ENCODE data around the gene SLC22A17.

Gene SLC22A17

GRCh38 chr14:23360496-23360895, 7.8 kb upstream of the SLC22A17 start:
- no peaks in the 10 kb centered on the region for H3K9me3 Mint-ChIP-seq
- H3K4me3 Mint-ChIP-seq, result no peak overlapping the region
- H3K27ac Mint-ChIP-seq, result no peak overlapping the region
- H3K4me1 Mint-ChIP-seq, result peaks cover 2% of the 10 kb centered on the region
- DNase-seq (no peak), ATAC-seq (no peak)
- H3K36me3 Mint-ChIP-seq (ENCODE audit: low read depth), result no peaks in the 10 kb centered on the region
- H3K27me3 Mint-ChIP-seq, result peaks cover 13% of the 10 kb centered on the region

- H3K27ac Mint-ChIP-seq, result no peak overlapping the region
- peaks cover under 1% of the 10 kb centered on the region for H3K4me1 Mint-ChIP-seq
- DNase-seq, result no peak
- no peak for ATAC-seq
- H3K4me3 Mint-ChIP-seq, result no peak overlapping the region
- no peaks in the 10 kb centered on the region for H3K36me3 Mint-ChIP-seq (ENCODE audit: low read depth)
- no peaks in the 10 kb centered on the region for H3K9me3 Mint-ChIP-seq
- H3K27me3 Mint-ChIP-seq, result peaks cover 12% of the 10 kb centered on the region
Measured at GRCh38 chr14:23359722-23360447, 7.2 kb upstream of the SLC22A17 start.

- ATAC-seq (no peak), DNase-seq (no peak)
- Mint-ChIP-seq H3K9me3 (no peaks in the 10 kb centered on the region), H3K4me1 (no peaks in the 10 kb centered on the region), H3K36me3 (ENCODE audit: low read depth) (no peaks in the 10 kb centered on the region), H3K27ac (no peak overlapping the region), H3K27me3 (peaks cover 5% of the 10 kb centered on the region), H3K4me3 (no peak overlapping the region)
Measured at GRCh38 chr14:23359167-23359626, 6.5 kb upstream of the SLC22A17 start.

GRCh38 chr14:23358553-23359166, 6.0 kb upstream of the SLC22A17 start:
- Mint-ChIP-seq H3K9me3 (no peaks in the 10 kb centered on the region), H3K27ac (no peak overlapping the region), H3K36me3 (ENCODE audit: low read depth) (no peaks in the 10 kb centered on the region), H3K4me1 (no peaks in the 10 kb centered on the region), H3K4me3 (no peak overlapping the region), H3K27me3 (peaks cover 6% of the 10 kb centered on the region)
- ATAC-seq (no peak), DNase-seq (no peak)

GRCh38 chr14:23358042-23358441, 5.4 kb upstream of the SLC22A17 start:
- DNase-seq (no peak), ATAC-seq (no peak)
- Mint-ChIP-seq H3K27me3 (peaks cover 11% of the 10 kb centered on the region), H3K4me1 (peaks cover 4% of the 10 kb centered on the region), H3K4me3 (no peak overlapping the region), H3K36me3 (ENCODE audit: low read depth) (no peaks in the 10 kb centered on the region), H3K27ac (no peak overlapping the region), H3K9me3 (no peaks in the 10 kb centered on the region)

GRCh38 chr14:23357261-23357660, 4.6 kb upstream of the SLC22A17 start:
- Mint-ChIP-seq H3K27me3 (peaks cover 13% of the 10 kb centered on the region), H3K36me3 (ENCODE audit: low read depth) (no peaks in the 10 kb centered on the region), H3K4me3 (no peak overlapping the region), H3K27ac (no peak overlapping the region), H3K9me3 (no peaks in the 10 kb centered on the region), H3K4me1 (peaks cover 8% of the 10 kb centered on the region)
- DNase-seq, result no peak
- no peak for ATAC-seq

- DNase-seq (no peak), ATAC-seq (no peak)
- peaks cover 13% of the 10 kb centered on the region for H3K27me3 Mint-ChIP-seq
- H3K9me3 Mint-ChIP-seq, result no peaks in the 10 kb centered on the region
- peaks cover 8% of the 10 kb centered on the region for H3K4me1 Mint-ChIP-seq
- no peak overlapping the region for H3K4me3 Mint-ChIP-seq
- no peak overlapping the region for H3K27ac Mint-ChIP-seq
- no peaks in the 10 kb centered on the region for H3K36me3 Mint-ChIP-seq (ENCODE audit: low read depth)
Measured at GRCh38 chr14:23356662-23357061, 4.0 kb upstream of the SLC22A17 start.

GRCh38 chr14:23355871-23356435, 3.3 kb upstream of the SLC22A17 start:
- H3K27me3 Mint-ChIP-seq, result peaks cover 19% of the 10 kb centered on the region
- no peaks in the 10 kb centered on the region for H3K36me3 Mint-ChIP-seq (ENCODE audit: low read depth)
- peaks cover 13% of the 10 kb centered on the region for H3K4me1 Mint-ChIP-seq
- no peaks in the 10 kb centered on the region for H3K9me3 Mint-ChIP-seq
- H3K27ac Mint-ChIP-seq, result no peak overlapping the region
- no peak for ATAC-seq
- DNase-seq, result no peak
- no peak overlapping the region for H3K4me3 Mint-ChIP-seq

- Mint-ChIP-seq H3K4me3 (no peak overlapping the region), H3K27me3 (peaks cover 27% of the 10 kb centered on the region), H3K9me3 (no peaks in the 10 kb centered on the region), H3K27ac (no peak overlapping the region), H3K4me1 (peaks cover 13% of the 10 kb centered on the region), H3K36me3 (ENCODE audit: low read depth) (no peaks in the 10 kb centered on the region)
- DNase-seq, result no peak
- ATAC-seq, result no peak
Measured at GRCh38 chr14:23354990-23355389, 2.3 kb upstream of the SLC22A17 start.

- Mint-ChIP-seq H3K9me3 (no peaks in the 10 kb centered on the region), H3K27ac (peak overlapping the region; percentile 47), H3K4me1 (peaks cover 13% of the 10 kb centered on the region), H3K36me3 (ENCODE audit: low read depth) (no peaks in the 10 kb centered on the region), H3K27me3 (peaks cover 30% of the 10 kb centered on the region), H3K4me3 (peak overlapping the region; percentile 61)
- no peak for DNase-seq
- ATAC-seq, result no peak
Measured at GRCh38 chr14:23353433-23353780, 720 bp upstream of the SLC22A17 start.

- peaks cover 30% of the 10 kb centered on the region for H3K27me3 Mint-ChIP-seq
- peak overlapping the region; percentile 61 for H3K4me3 Mint-ChIP-seq
- no peak overlapping the region for H3K27ac Mint-ChIP-seq
- H3K36me3 Mint-ChIP-seq (ENCODE audit: low read depth), result no peaks in the 10 kb centered on the region
- ATAC-seq, result no peak
- DNase-seq, result peak; percentile 20
- no peaks in the 10 kb centered on the region for H3K9me3 Mint-ChIP-seq
- H3K4me1 Mint-ChIP-seq, result peaks cover 13% of the 10 kb centered on the region
Measured at GRCh38 chr14:23351681-23352505, 794 bp downstream of the SLC22A17 start.

- no peak for DNase-seq
- Mint-ChIP-seq H3K36me3 (ENCODE audit: low read depth) (no peaks in the 10 kb centered on the region), H3K4me1 (peaks cover 13% of the 10 kb centered on the region), H3K4me3 (no peak overlapping the region), H3K27me3 (peaks cover 30% of the 10 kb centered on the region), H3K27ac (no peak overlapping the region), H3K9me3 (no peaks in the 10 kb centered on the region)
- no peak for ATAC-seq
Measured at GRCh38 chr14:23349156-23349845, 3.4 kb downstream of the SLC22A17 start.

GRCh38 chr14:23348297-23348655, 4.4 kb downstream of the SLC22A17 start:
- Mint-ChIP-seq H3K4me3 (no peak overlapping the region), H3K4me1 (peaks cover 11% of the 10 kb centered on the region), H3K27ac (no peak overlapping the region), H3K9me3 (no peaks in the 10 kb centered on the region), H3K27me3 (peaks cover 24% of the 10 kb centered on the region), H3K36me3 (ENCODE audit: low read depth) (no peaks in the 10 kb centered on the region)
- DNase-seq, result no peak
- ATAC-seq, result no peak

Data from activated naive CD8-positive, alpha-beta T cell treated with anti-CD3 and anti-CD28 coated beads, Interleukin-2, amount 50 U/mL, for 24 hours (primary cell).